Measurements from ENCODE around the gene C10orf143. TPM values are rescaled to one million over a fixed set of nuclear protein-coding genes. Genes with fewer than 3 reads are reported as not detected.

The C10orf143 gene
- total RNA-seq, 1 donor from 2014 or later, result 0.11 TPM

GRCh38 chr10:130023454-130024230 is 87.0 kb downstream of the C10orf143 start:
- no peaks in the 10 kb centered on the region for H3K36me3 ChIP-seq
- TF ChIP-seq CTCF (IDR thresholded peaks at IDR 0.05), result no peak
- H3K27me3 ChIP-seq, result no peaks in the 10 kb centered on the region
- H3K4me3 ChIP-seq, result no peak overlapping the region
- no peaks in the 10 kb centered on the region for H3K4me1 ChIP-seq
- no peaks in the 10 kb centered on the region for H3K9me3 ChIP-seq
- DNase-seq (ENCODE audit: low spot score in 2 of 2), result no peak
- intact Hi-C loops (cut with DNase I), result no loop called here
- no peak overlapping the region for H3K27ac ChIP-seq

- no peak overlapping the region for H3K4me3 ChIP-seq
- no peak for DNase-seq (ENCODE audit: low spot score in 2 of 2)
- no peak for TF ChIP-seq CTCF (IDR thresholded peaks at IDR 0.05)
- H3K27me3 ChIP-seq, result no peaks in the 10 kb centered on the region
- intact Hi-C loops (cut with DNase I), result no loop called here
- no peak overlapping the region for H3K27ac ChIP-seq
- no peaks in the 10 kb centered on the region for H3K9me3 ChIP-seq
- H3K36me3 ChIP-seq, result no peaks in the 10 kb centered on the region
- H3K4me1 ChIP-seq, result no peaks in the 10 kb centered on the region
Measured at GRCh38 chr10:130022511-130023299, 87.9 kb downstream of the C10orf143 start.

GRCh38 chr10:130022086-130022485 is 88.5 kb downstream of the C10orf143 start:
- Histone ChIP-seq H3K4me3 (no peak overlapping the region), H3K9me3 (no peaks in the 10 kb centered on the region), H3K36me3 (no peaks in the 10 kb centered on the region), H3K27me3 (no peaks in the 10 kb centered on the region), H3K4me1 (no peaks in the 10 kb centered on the region), H3K27ac (no peak overlapping the region)
- no peak for TF ChIP-seq CTCF (IDR thresholded peaks at IDR 0.05)
- intact Hi-C loops (cut with DNase I), result no loop called here
- no peak for DNase-seq (ENCODE audit: low spot score in 2 of 2)

- intact Hi-C loops (cut with DNase I), result no loop called here
- no peak for TF ChIP-seq CTCF (IDR thresholded peaks at IDR 0.05)
- no peak overlapping the region for H3K27ac ChIP-seq
- H3K4me3 ChIP-seq, result no peak overlapping the region
- no peaks in the 10 kb centered on the region for H3K36me3 ChIP-seq
- no peak for DNase-seq (ENCODE audit: low spot score in 2 of 2)
- H3K9me3 ChIP-seq, result no peaks in the 10 kb centered on the region
- H3K27me3 ChIP-seq, result no peaks in the 10 kb centered on the region
- H3K4me1 ChIP-seq, result no peaks in the 10 kb centered on the region
Measured at GRCh38 chr10:130021383-130021950, 89.2 kb downstream of the C10orf143 start.

GRCh38 chr10:130020651-130021382 is 89.8 kb downstream of the C10orf143 start:
- DNase-seq (ENCODE audit: low spot score in 2 of 2), result no peak
- no peaks in the 10 kb centered on the region for H3K9me3 ChIP-seq
- H3K27me3 ChIP-seq, result no peaks in the 10 kb centered on the region
- H3K4me3 ChIP-seq, result no peak overlapping the region
- no peak overlapping the region for H3K27ac ChIP-seq
- H3K4me1 ChIP-seq, result no peaks in the 10 kb centered on the region
- intact Hi-C loops (cut with DNase I), result no loop called here
- TF ChIP-seq CTCF (IDR thresholded peaks at IDR 0.05), result no peak
- H3K36me3 ChIP-seq, result no peaks in the 10 kb centered on the region

Data from ascending aorta (tissue), 2 donors.